DMS53 treated with DMSO at 0.1 percent for 48 hours (cell line): ENCODE data around the gene TNFRSF6B.
"Not testable (repeated sequence)": the region's sequence is repeated elsewhere in the genome, so short reads cannot be mapped to it uniquely, and the experiment has no call there.

ENCODE experiments used
- DNase-seq: peaks from one replicate; lab custom pipeline; 2025; ENCODE audit not compliant: unreplicated experiment; lab: John Stamatoyannopoulos, UW

The TNFRSF6B gene

GRCh38 chr20:63706852-63707557 lies 10.6 kb downstream of the TNFRSF6B start:
- no peak for DNase-seq

GRCh38 chr20:63707558-63708300 lies 11.3 kb downstream of the TNFRSF6B start, which contains the start of the genes ARFRP1 and ZGPAT:
ARFRP1 (minus strand) TSS chr20:63707976; CDS start chr20:63707091, 885 bp downstream.
ZGPAT (plus strand) TSS chr20:63708039; CDS start chr20:63708581, 542 bp downstream.
- peak; percentile 72 for DNase-seq

GRCh38 chr20:63708301-63709148 lies 12.1 kb downstream of the TNFRSF6B start:
- no peak for DNase-seq

- DNase-seq: no peak
Measured at GRCh38 chr20:63709149-63709527, 12.7 kb downstream of the TNFRSF6B start.

GRCh38 chr20:63711085-63711645 lies 14.7 kb downstream of the TNFRSF6B start:
- no peak for DNase-seq

GRCh38 chr20:63712191-63712590 lies 15.7 kb downstream of the TNFRSF6B start:
- DNase-seq: no peak

GRCh38 chr20:63714858-63715257 lies 18.4 kb downstream of the TNFRSF6B start:
- DNase-seq: no peak

- no peak for DNase-seq
Measured at GRCh38 chr20:63718996-63719395, 22.5 kb downstream of the TNFRSF6B start.

- DNase-seq: not testable (repeated sequence)
Measured at GRCh38 chr20:63722967-63723622, 26.6 kb downstream of the TNFRSF6B start.

- DNase-seq: not testable (repeated sequence)
Measured at GRCh38 chr20:63730189-63730733, 33.8 kb downstream of the TNFRSF6B start.

- DNase-seq: no peak
Measured at GRCh38 chr20:63731410-63731809, 35.0 kb downstream of the TNFRSF6B start.

- no peak for DNase-seq
Measured at GRCh38 chr20:63732118-63733095, 36.0 kb downstream of the TNFRSF6B start.

GRCh38 chr20:63733117-63733516 lies 36.7 kb downstream of the TNFRSF6B start:
- no peak for DNase-seq

- no peak for DNase-seq
Measured at GRCh38 chr20:63733579-63734081, 37.2 kb downstream of the TNFRSF6B start.

- DNase-seq: no peak
Measured at GRCh38 chr20:63734111-63734945, 37.9 kb downstream of the TNFRSF6B start.

GRCh38 chr20:63734946-63735858 lies 38.8 kb downstream of the TNFRSF6B start:
- no peak for DNase-seq
